Lower lobe of right lung (tissue), 2 donors: ENCODE data around the gene CHMP6. TPM values are rescaled to one million over a fixed set of nuclear protein-coding genes. Genes with fewer than 3 reads are reported as not detected.

Experiments
- ATAC-seq, 2 donors: fragments of 200-7000 bp; cut with Tn5 transposase; one replicate each; pipeline ENCODE4 v1.9.1; 2020 to 2022; ENCODE audit warnings: mild to moderate bottlenecking in 2 of 2, moderate library complexity in 2 of 2
- DNase-seq: peaks from one replicate; pipeline ENCODE4 v3.0.0-alpha.2; 2020
- H3K27ac ChIP-seq: fragments of 200-600 bp; one replicate; pipeline ENCODE4 v1.8.0; 2022
- H3K27me3 ChIP-seq: fragments of 200-600 bp; one replicate; pipeline ENCODE4 v1.8.0; 2022; ENCODE audit warnings: low read depth
- H3K36me3 ChIP-seq: fragments of 200-600 bp; one replicate; pipeline ENCODE4 v1.8.0; 2022; ENCODE audit warnings: mild to moderate bottlenecking
- H3K4me1 ChIP-seq: fragments of 200-600 bp; one replicate; pipeline ENCODE4 v1.8.0; 2022
- H3K4me3 ChIP-seq: fragments of 200-600 bp; one replicate; pipeline ENCODE4 v1.8.0; 2022; ENCODE audit warnings: mild to moderate bottlenecking
- H3K9me3 ChIP-seq: fragments of 200-600 bp; one replicate; pipeline ENCODE4 v1.8.0; 2022
- CTCF ChIP-seq: fragments of 200-600 bp; IDR thresholded peaks from one replicate; pipeline ENCODE4 v1.8.0; 2022; ENCODE audit warnings: antibody characterized with exemption, mild to moderate bottlenecking
- intact Hi-C: fragments of 100-400 bp; cut with DNase I; formaldehyde crosslinking; loops from one replicate; pipeline ENCODE4 v1.11.0; 2022
- total RNA-seq: library from RNA; stranded (reverse); fragmentation: NEBNext Ultra II Directional; extraction: Animal tissue kit (Norgen Biotek cat#: 25700); gene quantifications from one replicate; pipeline ENCODE4 v1.2.1, GENCODE V29; 2021
- donor health status: DM: no; HTN: yes; CAD: no; lungs with severe emphysema.

CHMP6 gene
- total RNA-seq, 1 donor from 2014 or later = 28.8 TPM

GRCh38 chr17:80976701-80977100 lies 14.9 kb upstream of the CHMP6 start:
- Histone ChIP-seq H3K36me3 (no peaks in the 10 kb centered on the region), H3K27me3 (peaks cover 27% of the 10 kb centered on the region), H3K9me3 (no peaks in the 10 kb centered on the region), H3K4me1 (peaks cover 9% of the 10 kb centered on the region), H3K27ac (no peak overlapping the region), H3K4me3 (no peak overlapping the region)
- DNase-seq (no peak), ATAC-seq (no peak)
- TF ChIP-seq CTCF = no peak
- intact Hi-C loops = no loop called here

GRCh38 chr17:80977172-80977571 lies 14.5 kb upstream of the CHMP6 start:
- no peak for ATAC-seq

GRCh38 chr17:80978499-80979497 lies 12.8 kb upstream of the CHMP6 start:
- Histone ChIP-seq H3K27ac (no peak overlapping the region), H3K9me3 (no peaks in the 10 kb centered on the region), H3K27me3 (peaks cover 20% of the 10 kb centered on the region), H3K4me3 (no peak overlapping the region), H3K36me3 (no peaks in the 10 kb centered on the region), H3K4me1 (peaks cover 9% of the 10 kb centered on the region)
- intact Hi-C loops = no loop called here
- no peak for TF ChIP-seq CTCF
- no peak for DNase-seq
- ATAC-seq = no peak

More at GRCh38 chr17:80977172-80977571, 14.5 kb upstream of the CHMP6 start:
- TF ChIP-seq CTCF = no peak
- intact Hi-C loops = no loop called here
- Histone ChIP-seq H3K4me1 (peaks cover 9% of the 10 kb centered on the region), H3K9me3 (no peaks in the 10 kb centered on the region), H3K36me3 (no peaks in the 10 kb centered on the region), H3K27ac (no peak overlapping the region), H3K27me3 (peaks cover 26% of the 10 kb centered on the region), H3K4me3 (no peak overlapping the region)
- no peak for DNase-seq

GRCh38 chr17:80979547-80980378 lies 11.9 kb upstream of the CHMP6 start:
- no peaks in the 10 kb centered on the region for H3K36me3 ChIP-seq
- H3K9me3 ChIP-seq = no peaks in the 10 kb centered on the region
- DNase-seq (no peak), ATAC-seq (no peak)
- no peak overlapping the region for H3K4me3 ChIP-seq
- peaks cover 20% of the 10 kb centered on the region for H3K27me3 ChIP-seq
- intact Hi-C loops = no loop called here
- no peak for TF ChIP-seq CTCF
- H3K4me1 ChIP-seq = peaks cover 9% of the 10 kb centered on the region
- H3K27ac ChIP-seq = no peak overlapping the region

- no peak for ATAC-seq
- no peak for TF ChIP-seq CTCF
- no peak overlapping the region for H3K27ac ChIP-seq
- no peaks in the 10 kb centered on the region for H3K9me3 ChIP-seq
- H3K4me3 ChIP-seq = no peak overlapping the region
- no peaks in the 10 kb centered on the region for H3K36me3 ChIP-seq
- intact Hi-C loops = no loop called here
- peaks cover 9% of the 10 kb centered on the region for H3K4me1 ChIP-seq
- DNase-seq = no peak
- H3K27me3 ChIP-seq = peaks cover 20% of the 10 kb centered on the region
Measured at GRCh38 chr17:80980397-80981061, 11.1 kb upstream of the CHMP6 start.
